MM.1S (cell line): Measurements from ENCODE around the gene RBBP7.

Experiments
- DNase-seq: peaks from one replicate; pipeline ENCODE4 v3.0.0-alpha.2; 2015
- H2AFZ ChIP-seq: fragments of 300-600 bp; sonication (generic); 2 replicates; pipeline ENCODE4 v1.6.0; 2016; ENCODE audit warnings: antibody characterized with exemption, low read length
- H3F3A ChIP-seq: fragments of 300-600 bp; sonication (generic); 2 replicates; pipeline ENCODE4 v1.6.1; 2016; ENCODE audit warnings: mild to moderate bottlenecking, antibody characterized with exemption, low read length, moderate library complexity, mixed read lengths; ENCODE audit not compliant: insufficient read depth
- H3K27ac ChIP-seq: fragments of 300-600 bp; sonication (generic); 2 replicates; pipeline ENCODE4 v1.5.1; 2016; ENCODE audit warnings: mild to moderate bottlenecking, low read length
- H3K27me3 ChIP-seq: fragments of 300-600 bp; sonication (generic); replicated peaks from 2 replicates; pipeline ENCODE4 v1.6.0; 2016; ENCODE audit warnings: low read length; ENCODE audit not compliant: insufficient read depth
- H3K36me3 ChIP-seq: fragments of 300-600 bp; sonication (generic); replicated peaks from 2 replicates; pipeline ENCODE4 v1.6.1; 2016; ENCODE audit warnings: mild to moderate bottlenecking, low read length, mixed read lengths; ENCODE audit not compliant: insufficient read depth
- H3K4me1 ChIP-seq: fragments of 300-600 bp; sonication (generic); 2 replicates; pipeline ENCODE4 v1.6.1; 2016; ENCODE audit warnings: low read length, mixed read lengths
- H3K4me2 ChIP-seq: fragments of 300-600 bp; sonication (generic); 2 replicates; pipeline ENCODE4 v1.6.0; 2016; ENCODE audit warnings: low read depth, low read length
- H3K4me3 ChIP-seq: fragments of 300-600 bp; sonication (generic); 2 replicates; pipeline ENCODE4 v1.5.1; 2016; ENCODE audit warnings: low read length, mixed read lengths
- H3K79me2 ChIP-seq: fragments of 300-600 bp; sonication (generic); 2 replicates; pipeline ENCODE4 v1.6.1; 2016; ENCODE audit warnings: mixed run types, low read length, mixed read lengths
- H3K9ac ChIP-seq: fragments of 300-600 bp; sonication (generic); 2 replicates; pipeline ENCODE4 v1.6.1; 2016; ENCODE audit warnings: low read length, mixed read lengths
- H3K9me2 ChIP-seq: fragments of 300-600 bp; sonication (generic); replicated peaks from 2 replicates; pipeline ENCODE4 v1.6.1; 2016; ENCODE audit warnings: mild to moderate bottlenecking, low read length, mixed read lengths; ENCODE audit not compliant: insufficient read depth
- H3K9me3 ChIP-seq: fragments of 300-600 bp; sonication (generic); replicated peaks from 2 replicates; pipeline ENCODE4 v1.6.1; 2016; ENCODE audit warnings: mild to moderate bottlenecking, low read length, mixed read lengths; ENCODE audit not compliant: insufficient read depth
- H4K20me1 ChIP-seq: fragments of 300-600 bp; sonication (generic); 2 replicates; pipeline ENCODE4 v1.6.1; 2016; ENCODE audit warnings: mild to moderate bottlenecking, low read length, moderate library complexity, mixed read lengths; ENCODE audit not compliant: insufficient read depth
- EZH2 ChIP-seq: fragments of 300-600 bp; sonication (generic); optimal IDR thresholded peaks from 2 replicates; pipeline ENCODE3; 2017; ENCODE audit warnings: low read depth, mild to moderate bottlenecking, antibody characterized with exemption, low read length, mixed read lengths
- EZH2phosphoT487 ChIP-seq: fragments of 300-600 bp; sonication (generic); IDR thresholded peaks from 2 replicates; pipeline ENCODE4 v1.6.1; 2018; ENCODE audit warnings: antibody characterized with exemption, low read length
- TF ChIP-seq, protein P1 (sequence below): fragments of 300-600 bp; sonication (generic); IDR thresholded peaks from 2 replicates; pipeline ENCODE4 v1.5.1; 2016; ENCODE audit warnings: antibody characterized with exemption, low read length, mixed read lengths

Gene RBBP7

DNA sequence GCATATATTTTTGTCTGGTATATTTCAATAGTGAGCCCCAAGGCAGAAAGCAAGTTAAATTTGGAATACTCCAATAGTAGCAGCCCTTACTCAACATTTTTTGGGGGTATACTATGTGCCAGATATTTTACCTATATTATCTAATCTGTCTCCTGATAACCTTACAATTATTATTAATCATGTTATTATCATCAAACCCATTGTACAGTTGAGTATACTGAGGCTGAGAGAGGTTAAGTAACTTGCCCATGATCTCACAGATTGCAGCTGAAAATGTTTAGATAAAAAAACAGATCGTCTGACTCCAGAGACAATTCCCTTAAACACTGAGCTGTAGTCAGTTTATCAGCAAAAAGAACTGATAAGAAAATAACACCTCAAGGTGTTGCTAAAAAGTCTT, 6.5 kb upstream of the RBBP7 start:
- H3K36me3 ChIP-seq = no peaks in the 10 kb centered on the region
- no peak overlapping the region for H3K4me2 ChIP-seq
- no peak overlapping the region for H3K9ac ChIP-seq
- H3K27me3 ChIP-seq = no peaks in the 10 kb centered on the region
- no peaks in the 10 kb centered on the region for H3K79me2 ChIP-seq
- no peak for DNase-seq
- H3K27ac ChIP-seq = no peak overlapping the region
- H3K4me1 ChIP-seq = no peaks in the 10 kb centered on the region
- H2AFZ ChIP-seq = no peak overlapping the region
- TF ChIP-seq, protein P1, sequence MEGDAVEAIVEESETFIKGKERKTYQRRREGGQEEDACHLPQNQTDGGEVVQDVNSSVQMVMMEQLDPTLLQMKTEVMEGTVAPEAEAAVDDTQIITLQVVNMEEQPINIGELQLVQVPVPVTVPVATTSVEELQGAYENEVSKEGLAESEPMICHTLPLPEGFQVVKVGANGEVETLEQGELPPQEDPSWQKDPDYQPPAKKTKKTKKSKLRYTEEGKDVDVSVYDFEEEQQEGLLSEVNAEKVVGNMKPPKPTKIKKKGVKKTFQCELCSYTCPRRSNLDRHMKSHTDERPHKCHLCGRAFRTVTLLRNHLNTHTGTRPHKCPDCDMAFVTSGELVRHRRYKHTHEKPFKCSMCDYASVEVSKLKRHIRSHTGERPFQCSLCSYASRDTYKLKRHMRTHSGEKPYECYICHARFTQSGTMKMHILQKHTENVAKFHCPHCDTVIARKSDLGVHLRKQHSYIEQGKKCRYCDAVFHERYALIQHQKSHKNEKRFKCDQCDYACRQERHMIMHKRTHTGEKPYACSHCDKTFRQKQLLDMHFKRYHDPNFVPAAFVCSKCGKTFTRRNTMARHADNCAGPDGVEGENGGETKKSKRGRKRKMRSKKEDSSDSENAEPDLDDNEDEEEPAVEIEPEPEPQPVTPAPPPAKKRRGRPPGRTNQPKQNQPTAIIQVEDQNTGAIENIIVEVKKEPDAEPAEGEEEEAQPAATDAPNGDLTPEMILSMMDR = no peak
- no peak for TF ChIP-seq EZH2phosphoT487
- TF ChIP-seq EZH2 = no peak
- H4K20me1 ChIP-seq = no peaks in the 10 kb centered on the region
- no peaks in the 10 kb centered on the region for H3K9me3 ChIP-seq
- no peak overlapping the region for H3K4me3 ChIP-seq
- H3K9me2 ChIP-seq = no peaks in the 10 kb centered on the region
- no peaks in the 10 kb centered on the region for H3F3A ChIP-seq

DNA sequence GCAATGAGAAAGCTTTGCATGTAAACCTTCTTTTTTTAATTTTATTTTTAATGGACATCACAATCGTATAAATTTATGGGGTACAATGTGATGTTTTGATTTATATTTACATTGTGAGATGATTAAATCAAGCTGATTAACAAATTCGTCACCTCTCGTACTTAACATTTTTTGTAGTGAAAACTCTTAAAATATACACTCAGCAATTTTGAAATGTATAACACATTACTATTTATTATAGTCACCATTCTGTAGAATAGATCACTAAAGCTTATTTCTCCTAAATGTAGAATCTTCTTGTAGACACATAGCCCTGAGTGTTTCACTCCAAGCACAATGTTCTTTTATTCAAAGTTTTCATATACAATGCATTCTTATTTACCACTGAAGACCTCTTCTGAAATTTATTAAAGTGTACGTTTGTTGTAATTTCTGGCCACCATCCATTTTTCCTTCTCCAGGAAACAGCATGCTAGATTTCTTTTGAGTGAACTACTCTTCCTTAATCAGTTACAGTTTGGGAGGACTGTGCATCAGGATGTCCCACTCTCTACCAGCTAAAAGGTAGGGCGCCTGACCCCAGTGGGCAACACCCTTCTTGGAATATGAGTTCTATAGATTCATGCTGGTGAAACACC, 4.4 kb upstream of the RBBP7 start:
- Histone ChIP-seq H3K27ac (no peak overlapping the region), H2AFZ (no peak overlapping the region), H3K9ac (no peak overlapping the region), H4K20me1 (no peaks in the 10 kb centered on the region), H3K4me3 (no peak overlapping the region), H3K4me1 (no peaks in the 10 kb centered on the region), H3K36me3 (no peaks in the 10 kb centered on the region), H3K27me3 (no peaks in the 10 kb centered on the region), H3F3A (no peaks in the 10 kb centered on the region), H3K9me3 (no peaks in the 10 kb centered on the region), H3K9me2 (no peaks in the 10 kb centered on the region), H3K79me2 (no peaks in the 10 kb centered on the region), H3K4me2 (no peak overlapping the region)
- no peak for DNase-seq
- TF ChIP-seq EZH2phosphoT487 = no peak
- TF ChIP-seq, protein P1 = no peak
- TF ChIP-seq EZH2 = no peak

DNA sequence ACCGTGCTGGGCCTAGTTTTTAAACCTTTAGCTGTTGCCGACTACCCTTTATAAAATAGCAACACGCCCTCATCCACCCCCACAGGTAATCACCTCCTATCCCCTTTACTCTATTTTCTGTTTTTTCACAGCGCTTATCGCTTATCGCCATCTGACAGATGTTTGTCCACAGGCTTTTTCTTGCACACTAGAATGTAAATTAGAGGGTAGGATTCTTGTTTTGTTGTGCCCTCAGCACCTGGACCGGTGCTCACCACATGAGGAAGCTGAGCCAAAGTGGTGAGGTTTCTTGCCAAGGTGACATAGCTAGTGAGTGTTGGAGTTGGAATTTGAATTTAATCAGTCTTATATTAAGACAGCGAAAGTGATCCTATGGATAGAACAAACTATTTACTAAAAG, 2.9 kb upstream of the RBBP7 start:
- Histone ChIP-seq H3K4me1 (peaks cover 3% of the 10 kb centered on the region; the same call in 1 of the 2 replicates), H3K9ac (no peak overlapping the region), H4K20me1 (peaks cover 8% of the 10 kb centered on the region), H3K36me3 (no peaks in the 10 kb centered on the region), H2AFZ (no peak overlapping the region), H3K27ac (no peak overlapping the region), H3F3A (no peaks in the 10 kb centered on the region), H3K27me3 (no peaks in the 10 kb centered on the region), H3K4me3 (no peak overlapping the region), H3K4me2 (no peak overlapping the region), H3K9me2 (no peaks in the 10 kb centered on the region), H3K9me3 (no peaks in the 10 kb centered on the region), H3K79me2 (peaks cover 15% of the 10 kb centered on the region)
- DNase-seq = no peak
- no peak for TF ChIP-seq EZH2phosphoT487
- TF ChIP-seq, protein P1 = no peak
